Testis (tissue), 2 donors: ENCODE results near the gene ADAMTSL1.

Experiments
- POLR2A ChIP-seq: fragments of 450-650 bp; IDR thresholded peaks from one replicate; pipeline ENCODE4 v1.6.1; 2017; ENCODE audit warnings: antibody characterized with exemption, mild to moderate bottlenecking, moderate library complexity
- TF ChIP-seq, protein P1 (sequence below), 3 experiments: fragments of 450-650 bp in 2 of 3; fragments of 200-600 bp in 1 of 3; sonication (generic) in 1 of 3; IDR thresholded peaks; one replicate each; pipeline ENCODE4 v1.5.1; 2016 to 2019; ENCODE audit warnings: antibody characterized with exemption in 3 of 3, mild to moderate bottlenecking in 2 of 3, moderate library complexity in 1 of 3

DNA sequence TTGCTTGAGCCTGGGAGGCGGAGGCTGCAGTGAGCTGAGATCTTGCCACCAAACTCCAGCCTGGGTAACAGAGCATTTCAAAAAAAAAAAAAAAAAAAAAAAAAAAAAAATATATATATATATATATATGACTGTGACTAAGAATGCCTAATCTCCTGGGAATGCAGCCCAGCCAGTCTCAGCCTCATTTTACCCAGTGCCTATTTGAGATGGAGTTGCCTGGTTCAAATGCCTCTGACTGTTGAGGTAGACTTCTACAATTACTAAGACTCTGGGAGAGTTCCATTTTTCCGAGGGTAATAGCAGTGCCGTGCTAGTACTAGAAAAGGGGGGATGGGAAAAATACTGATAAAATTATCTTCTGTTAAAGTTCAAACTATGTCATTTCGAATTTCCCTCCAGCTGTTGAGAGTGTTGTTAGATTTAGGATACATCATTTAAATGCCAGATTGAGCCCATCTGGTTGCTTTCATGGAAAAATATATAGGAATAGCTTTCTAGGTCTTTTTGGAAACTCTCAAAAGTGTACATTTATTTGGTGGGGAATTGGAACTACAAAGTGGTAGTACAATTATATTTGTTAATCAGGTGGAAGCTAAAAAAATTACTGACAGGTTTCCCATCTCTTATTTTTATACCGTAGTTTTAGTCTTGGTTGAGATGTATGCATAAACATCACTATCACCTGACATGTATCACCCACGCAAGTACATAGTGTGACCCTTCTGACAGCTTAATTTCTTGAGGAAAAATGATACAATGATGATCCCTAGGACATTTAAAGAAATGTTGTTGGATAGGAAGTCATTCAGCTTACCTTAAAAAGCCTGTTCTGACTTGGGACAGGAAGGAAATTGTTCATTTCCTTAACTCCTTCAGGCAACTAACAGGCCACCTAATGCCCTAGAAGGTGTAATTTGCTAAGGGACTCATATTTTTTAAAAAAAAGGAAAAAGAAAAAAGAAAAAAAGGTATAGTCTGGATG lies 214.9 kb downstream of the ADAMTSL1 start:
- TF ChIP-seq, protein P1, sequence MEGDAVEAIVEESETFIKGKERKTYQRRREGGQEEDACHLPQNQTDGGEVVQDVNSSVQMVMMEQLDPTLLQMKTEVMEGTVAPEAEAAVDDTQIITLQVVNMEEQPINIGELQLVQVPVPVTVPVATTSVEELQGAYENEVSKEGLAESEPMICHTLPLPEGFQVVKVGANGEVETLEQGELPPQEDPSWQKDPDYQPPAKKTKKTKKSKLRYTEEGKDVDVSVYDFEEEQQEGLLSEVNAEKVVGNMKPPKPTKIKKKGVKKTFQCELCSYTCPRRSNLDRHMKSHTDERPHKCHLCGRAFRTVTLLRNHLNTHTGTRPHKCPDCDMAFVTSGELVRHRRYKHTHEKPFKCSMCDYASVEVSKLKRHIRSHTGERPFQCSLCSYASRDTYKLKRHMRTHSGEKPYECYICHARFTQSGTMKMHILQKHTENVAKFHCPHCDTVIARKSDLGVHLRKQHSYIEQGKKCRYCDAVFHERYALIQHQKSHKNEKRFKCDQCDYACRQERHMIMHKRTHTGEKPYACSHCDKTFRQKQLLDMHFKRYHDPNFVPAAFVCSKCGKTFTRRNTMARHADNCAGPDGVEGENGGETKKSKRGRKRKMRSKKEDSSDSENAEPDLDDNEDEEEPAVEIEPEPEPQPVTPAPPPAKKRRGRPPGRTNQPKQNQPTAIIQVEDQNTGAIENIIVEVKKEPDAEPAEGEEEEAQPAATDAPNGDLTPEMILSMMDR (IDR thresholded peaks at IDR 0.05): no peak
- TF ChIP-seq POLR2A: no peak
